ENCODE measurements around the gene RAB3GAP2.

- no peak for TF ChIP-seq POLR2A (IDR thresholded peaks at IDR 0.05; ENCODE audit: low read length)
- TF ChIP-seq GATA1 (IDR thresholded peaks at IDR 0.05; ENCODE audit: low read depth, low read length) = no peak
These were observed 95.7 kb downstream of the RAB3GAP2 start for GRCh38 chr1:220176540-220176939.

Measured in erythroblast (primary cell).